Aortic smooth muscle cell (primary cell): ENCODE results near the gene MAX. TPM values are rescaled to one million over a fixed set of nuclear protein-coding genes. Genes with fewer than 3 reads are reported as not detected.

Experiments used
- total RNA-seq: library from RNA; depleted of rRNA; stranded (reverse); fragments of >200 nt; gene quantifications from 2 replicates; pipeline ENCODE4 v1.2.3, GENCODE V29; 2014

MAX gene
- 46.8 and 51.2 TPM in 2 replicates for total RNA-seq

GRCh38 chr14:65102441-65103149 lies at the start of gene MAX:
MAX (minus strand) TSS chr14:65102517; CDS start chr14:65102339, 178 bp downstream.

Other genes starting within 250 kb of the MAX start
- gene SPTB, start 222.6 kb downstream of the MAX start, total RNA-seq, result under 0.01 and 0.06 TPM in 2 replicates
- gene CHURC1, start 188.1 kb downstream of the MAX start, total RNA-seq, result 40.6 and 46.8 TPM in 2 replicates
- 0.12 TPM in 1 of 2 replicates, not detected in the other for gene GPX2, start 159.8 kb downstream of the MAX start, total RNA-seq
- 1.7 and 2.6 TPM in 2 replicates for gene RAB15, start 130.2 kb downstream of the MAX start, total RNA-seq
- gene FNTB, start 115.6 kb downstream of the MAX start, total RNA-seq, result 5.5 and 5.8 TPM in 2 replicates